B cell (primary cell): ENCODE measurements around the gene C6orf118. TPM values are rescaled to one million over a fixed set of nuclear protein-coding genes. Genes with fewer than 3 reads are reported as not detected.

ENCODE experiments used
- ATAC-seq: fragments of 200-7000 bp; cut with Tn5 transposase; one replicate; pipeline ENCODE4 v1.10.0; 2021; ENCODE audit warnings: low read depth, mild to moderate bottlenecking, moderate number of reproducible peaks, moderate library complexity
- CTCF ChIA-PET: fragments of 350-600 bp; sonication (Branson Sonifier 250); formaldehyde crosslinking; loops from one replicate; lab custom pipeline; 2021; ENCODE audit warnings: antibody characterized with exemption, inconsistent platforms; lab: Charles Lee
- POLR2A ChIA-PET: fragments of 350-600 bp; sonication (Branson Sonifier 250); formaldehyde crosslinking; loops from one replicate; lab custom pipeline; 2021; ENCODE audit warnings: antibody characterized with exemption; lab: Charles Lee
- DNase-seq: peaks from one replicate; pipeline ENCODE4 v3.0.0; 2013
- H2AFZ ChIP-seq: 2 replicates; pipeline ENCODE4 v1.6.1; 2012; ENCODE audit warnings: mild to moderate bottlenecking, low read depth, low read length; ENCODE audit not compliant: insufficient read depth, poor library complexity, severe bottlenecking
- H3K27ac ChIP-seq, 2 donors: 1 replicate in 1 of 2; 2 replicates in 1 of 2; pipeline ENCODE4 v1.5.1; 2012 to 2013; ENCODE audit warnings: low read length in 2 of 2, mild to moderate bottlenecking in 2 of 2, moderate library complexity in 1 of 2
- H3K27me3 ChIP-seq, 4 experiments: fragments of 200-600 bp in 1 of 4; sonication (generic) in 1 of 4; replicated peaks in 1 of 4; 1 replicate in 2 of 4; 2 replicates in 2 of 4; pipeline versions ENCODE4 v1.6.1 to v1.7.0; 2013 to 2016; ENCODE audit warnings: low read length in 3 of 4, mild to moderate bottlenecking in 2 of 4, mixed read lengths in 1 of 4, moderate library complexity in 1 of 4; ENCODE audit not compliant: insufficient read depth in 4 of 4, control insufficient read depth in 3 of 4; ENCODE audit errors: control extremely low read depth in 1 of 4
- H3K36me3 ChIP-seq, 2 experiments: replicated peaks in 1 of 2; 1 replicate in 1 of 2; 2 replicates in 1 of 2; pipeline versions ENCODE4 v1.6.1 to v1.7.1; 2013; ENCODE audit warnings: low read length in 1 of 2; ENCODE audit not compliant: insufficient read depth in 2 of 2, control insufficient read depth in 1 of 2; ENCODE audit errors: control extremely low read depth in 1 of 2, extremely low read depth in 1 of 2
- H3K4me1 ChIP-seq, 2 donors: fragments of 200-600 bp in 1 of 2; sonication (generic) in 1 of 2; 1 replicate in 1 of 2; 2 replicates in 1 of 2; pipeline versions ENCODE4 v1.5.1 to v1.6.1; 2013 to 2017; ENCODE audit warnings: low read length in 2 of 2; ENCODE audit not compliant: control insufficient read depth in 2 of 2, insufficient read depth in 2 of 2
- H3K4me2 ChIP-seq: replicated peaks from 2 replicates; pipeline ENCODE3; 2012; ENCODE audit warnings: mild to moderate bottlenecking, low read depth, low read length; ENCODE audit not compliant: poor library complexity, severe bottlenecking
- H3K4me3 ChIP-seq, 5 experiments: fragments of 200-600 bp in 1 of 5; sonication (generic) in 1 of 5; 1 replicate in 3 of 5; 2 replicates in 2 of 5; pipeline versions ENCODE4 v1.5.1 to v1.7.0; 2011 to 2016; ENCODE audit warnings: low read length in 4 of 5, mild to moderate bottlenecking in 4 of 5, low read depth in 2 of 5, control low read depth in 1 of 5, moderate library complexity in 1 of 5; ENCODE audit not compliant: insufficient read depth in 1 of 5; ENCODE audit errors: control extremely low read depth in 1 of 5, extremely low read depth in 1 of 5
- H3K79me2 ChIP-seq: fragments of 200-600 bp; sonication (generic); one replicate; pipeline ENCODE4 v1.6.0; 2016; ENCODE audit warnings: low read length; ENCODE audit not compliant: control insufficient read depth, insufficient read depth
- H3K9ac ChIP-seq: fragments of 200-600 bp; sonication (generic); 2 replicates; pipeline ENCODE4 v1.6.1; 2017; ENCODE audit warnings: mild to moderate bottlenecking, low read length, moderate library complexity
- H3K9me3 ChIP-seq, 3 donors: one replicate each; pipeline versions ENCODE4 v1.6.1 to v1.7.1; 2013; ENCODE audit warnings: low read length in 2 of 3; ENCODE audit not compliant: control insufficient read depth in 2 of 3, insufficient read depth in 1 of 3; ENCODE audit errors: control extremely low read depth in 1 of 3
- H4K20me1 ChIP-seq: 2 replicates; pipeline ENCODE4 v1.6.0; 2012; ENCODE audit warnings: mild to moderate bottlenecking, low read length; ENCODE audit not compliant: insufficient read depth, control insufficient read depth, poor library complexity, severe bottlenecking
- H3K27ac Mint-ChIP-seq: one replicate; pipeline ENCODE4 v1.8.0; 2021; ENCODE audit warnings: mixed read lengths
- H3K27me3 Mint-ChIP-seq: one replicate; pipeline ENCODE4 v1.8.0; 2021; ENCODE audit warnings: mixed read lengths
- H3K4me1 Mint-ChIP-seq: one replicate; pipeline ENCODE4 v1.8.0; 2021; ENCODE audit warnings: mixed read lengths
- H3K4me3 Mint-ChIP-seq: one replicate; pipeline ENCODE4 v1.8.0; 2021; ENCODE audit warnings: mixed read lengths
- H3K9me3 Mint-ChIP-seq: one replicate; pipeline ENCODE4 v1.8.0; 2022; ENCODE audit warnings: mixed read lengths; ENCODE audit not compliant: insufficient read depth
- CTCF ChIP-seq: fragments of 200-600 bp; IDR thresholded peaks from one replicate; pipeline ENCODE4 v1.8.0; 2022; ENCODE audit warnings: antibody characterized with exemption, mild to moderate bottlenecking
- EZH2 ChIP-seq: IDR thresholded peaks from 2 replicates; pipeline ENCODE4 v1.6.1; 2012; ENCODE audit warnings: borderline replicate concordance, low read depth, mild to moderate bottlenecking, moderate library complexity, low read length; ENCODE audit not compliant: insufficient read depth, poor library complexity, severe bottlenecking
- WGBS: methylation state at CpG from one replicate; pipeline ENCODE4 v1.1.5; 2013; ENCODE audit warnings: missing lambda C conversion rate; ENCODE audit not compliant: insufficient coverage; 5-methylcytosine and 5-hydroxymethylcytosine counted together
- intact Hi-C: fragments of 100-400 bp; cut with micrococcal nuclease; formaldehyde crosslinking; loops from one replicate; pipeline ENCODE4 v1.10.0; 2022
- polyA plus RNA-seq: library from polyadenylated mRNA; depleted of rRNA; stranded (reverse); fragments of >200 nt; gene quantifications from 2 replicates; pipeline ENCODE4 v1.2.3, GENCODE V29; 2012
- total RNA-seq, 2 donors: library from RNA; stranded (reverse); fragments of 120-200 nt in 1 of 2; gene quantifications; 1 replicate in 1 of 2; 2 replicates in 1 of 2; pipeline versions ENCODE4 v1.2.3 to v1.2.4, GENCODE V29; 2013 to 2022

The C6orf118 gene
- total and polyA plus RNA-seq, 2 donors (not counting 1 experiment from before 2014, with no cell fraction given): not detected

DNA sequence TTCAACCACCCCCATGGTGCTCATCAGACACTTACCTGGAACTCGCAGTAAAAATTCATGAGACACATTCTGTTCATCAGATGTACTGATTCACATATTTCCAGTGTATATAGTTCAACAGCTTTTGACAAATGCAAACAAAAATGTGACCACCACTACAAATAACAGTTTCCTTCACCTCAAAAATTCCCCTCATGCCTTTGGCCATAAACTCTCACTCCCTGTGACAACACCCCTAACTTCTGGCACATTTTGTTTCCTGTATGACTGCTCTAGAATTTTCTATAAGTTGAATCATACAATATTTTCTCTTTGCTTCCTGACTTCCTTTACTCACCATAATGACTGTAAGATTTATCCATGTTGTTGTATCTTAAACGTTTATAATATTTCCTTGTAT, 63.7 kb downstream of the C6orf118 start:
- ATAC-seq (no peak), DNase-seq (no peak)
- H3K27me3 ChIP-seq: no peaks in the 10 kb centered on the region
- H3K36me3 ChIP-seq: no peaks in the 10 kb centered on the region
- ChIA-PET CTCF (no interaction called here), POLR2A (no interaction called here)
- Mint-ChIP-seq H3K4me3 (no peak overlapping the region), H3K4me1 (no peaks in the 10 kb centered on the region), H3K9me3 (peaks cover 8% of the 10 kb centered on the region), H3K27ac (no peak overlapping the region), H3K27me3 (no peaks in the 10 kb centered on the region)
- 57% methylated on average over 1 of the region's 2 CpGs for WGBS
- intact Hi-C loops: no loop called here
- H3K27ac ChIP-seq: no peak overlapping the region
- H3K4me2 ChIP-seq: no peak overlapping the region
- no peak overlapping the region for H2AFZ ChIP-seq
- H3K79me2 ChIP-seq: no peaks in the 10 kb centered on the region
- no peak overlapping the region for H3K9ac ChIP-seq
- peaks cover 0 to 3% (median 0%) of the 10 kb centered on the region in 3 donors for H3K9me3 ChIP-seq
- H4K20me1 ChIP-seq: no peaks in the 10 kb centered on the region
- no peak for TF ChIP-seq CTCF
- no peak for TF ChIP-seq EZH2
- H3K4me1 ChIP-seq: no peaks in the 10 kb centered on the region
- no peak overlapping the region for H3K4me3 ChIP-seq

DNA sequence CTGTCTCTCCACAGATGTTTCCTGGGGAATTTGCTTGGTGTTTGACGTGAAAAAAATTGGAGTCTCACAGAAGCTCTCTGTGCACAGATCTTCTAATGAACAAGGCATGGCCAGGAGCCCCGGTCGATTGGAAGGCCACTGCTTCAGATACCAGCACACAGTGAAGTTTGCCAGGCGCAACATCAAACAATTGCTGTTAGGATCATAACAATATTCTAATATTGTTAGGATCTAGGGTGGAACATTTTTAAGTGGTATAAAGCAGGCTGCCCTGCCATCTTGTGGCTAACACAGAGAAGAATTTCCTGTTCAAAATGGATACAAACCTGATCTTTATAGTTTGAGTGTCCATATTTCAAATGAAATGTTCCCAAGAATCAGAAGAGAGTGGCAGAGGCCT, 64.1 kb downstream of the C6orf118 start:
- CTCF ChIA-PET: no interaction called here
- H3K4me1 ChIP-seq: no peaks in the 10 kb centered on the region
- no CpG with 5 or more reads among the region's 4 CpGs for WGBS
- intact Hi-C loops: no loop called here
- no peak overlapping the region for H3K4me2 ChIP-seq
- DNase-seq: no peak
- H4K20me1 ChIP-seq: no peaks in the 10 kb centered on the region
- H3K79me2 ChIP-seq: no peaks in the 10 kb centered on the region
- no peak overlapping the region for H2AFZ ChIP-seq
- H3K27me3 ChIP-seq: no peaks in the 10 kb centered on the region
- Mint-ChIP-seq H3K27me3 (no peaks in the 10 kb centered on the region), H3K4me1 (no peaks in the 10 kb centered on the region), H3K27ac (no peak overlapping the region), H3K4me3 (no peak overlapping the region), H3K9me3 (peaks cover 9% of the 10 kb centered on the region)
- no peak for ATAC-seq
- peaks cover 0 to 3% (median 0%) of the 10 kb centered on the region in 3 donors for H3K9me3 ChIP-seq
- no peak overlapping the region for H3K27ac ChIP-seq
- no peaks in the 10 kb centered on the region for H3K36me3 ChIP-seq
- TF ChIP-seq EZH2 (no peak), CTCF (no peak)
- POLR2A ChIA-PET: no interaction called here
- no peak overlapping the region for H3K4me3 ChIP-seq
- no peak overlapping the region for H3K9ac ChIP-seq
